GM23338 (cell line): ENCODE measurements around the gene TLR6. TPM values are rescaled to one million over a fixed set of nuclear protein-coding genes. Genes with fewer than 3 reads are reported as not detected.

Experiments
- ATAC-seq: fragments of 200-7000 bp; cut with Tn5 transposase; 3 replicates; pipeline ENCODE4 v1.9.1; 2020
- DNase-seq: peaks from one replicate; pipeline ENCODE4 v3.0.0-alpha.2; 2015; ENCODE audit warnings: low spot score
- H2AFZ ChIP-seq: fragments of 200-600 bp; sonication (generic); 2 replicates; pipeline ENCODE4 v1.8.0; 2016; ENCODE audit warnings: antibody characterized with exemption, mild to moderate bottlenecking, moderate library complexity
- H3F3A ChIP-seq: fragments of 200-600 bp; sonication (generic); replicated peaks from 2 replicates; pipeline ENCODE4 v1.8.0; 2017; ENCODE audit warnings: antibody characterized with exemption, mixed run types, low read depth
- H3K27ac ChIP-seq: fragments of 200-600 bp; sonication (generic); 2 replicates; pipeline ENCODE4 v1.6.1; 2016; ENCODE audit warnings: low read depth
- H3K27me3 ChIP-seq: fragments of 200-600 bp; sonication (generic); 2 replicates; pipeline ENCODE4 v1.8.0; 2016; ENCODE audit warnings: mild to moderate bottlenecking, mixed run types, moderate library complexity; ENCODE audit not compliant: insufficient read depth
- H3K36me3 ChIP-seq: fragments of 200-600 bp; sonication (generic); 2 replicates; pipeline ENCODE4 v1.8.0; 2016; ENCODE audit warnings: mild to moderate bottlenecking; ENCODE audit not compliant: insufficient read depth
- H3K4me1 ChIP-seq: fragments of 200-600 bp; sonication (generic); 2 replicates; pipeline ENCODE4 v1.8.0; 2016; ENCODE audit warnings: mild to moderate bottlenecking, moderate library complexity; ENCODE audit not compliant: insufficient read depth
- H3K4me2 ChIP-seq: fragments of 200-600 bp; sonication (generic); 2 replicates; pipeline ENCODE4 v1.7.1; 2017; ENCODE audit warnings: mixed run types
- H3K4me3 ChIP-seq: fragments of 200-600 bp; sonication (generic); 2 replicates; pipeline ENCODE4 v1.6.1; 2016; ENCODE audit warnings: mixed run types
- H3K79me2 ChIP-seq: fragments of 200-600 bp; sonication (generic); replicated peaks from 2 replicates; pipeline ENCODE4 v1.8.0; 2017; ENCODE audit warnings: mild to moderate bottlenecking; ENCODE audit not compliant: insufficient read depth
- H3K9me2 ChIP-seq: fragments of 200-600 bp; sonication (generic); 2 replicates; pipeline ENCODE4 v1.8.0; 2017; ENCODE audit not compliant: insufficient read depth
- H4K20me1 ChIP-seq: fragments of 200-600 bp; sonication (generic); replicated peaks from 2 replicates; pipeline ENCODE4 v1.8.0; 2017; ENCODE audit warnings: mild to moderate bottlenecking; ENCODE audit not compliant: insufficient read depth
- H3K27ac Mint-ChIP-seq: 2 replicates; pipeline ENCODE4 v1.8.0; 2020; ENCODE audit warnings: inconsistent platforms, mild to moderate bottlenecking, moderate library complexity, mixed read lengths
- H3K27me3 Mint-ChIP-seq: 3 replicates; pipeline ENCODE4 v1.8.0; 2022; ENCODE audit warnings: low read depth, mild to moderate bottlenecking, moderate library complexity, mixed read lengths, inconsistent platforms; ENCODE audit not compliant: insufficient read depth, poor library complexity
- H3K36me3 Mint-ChIP-seq: 3 replicates; pipeline ENCODE4 v1.8.0; 2021; ENCODE audit warnings: low read depth, mild to moderate bottlenecking, inconsistent platforms, moderate library complexity, mixed read lengths
- H3K4me1 Mint-ChIP-seq: 3 replicates; pipeline ENCODE4 v1.8.0; 2020; ENCODE audit warnings: mild to moderate bottlenecking, inconsistent platforms, mixed read lengths
- H3K4me3 Mint-ChIP-seq: 3 replicates; pipeline ENCODE4 v1.8.0; 2021; ENCODE audit warnings: moderate library complexity, mild to moderate bottlenecking, inconsistent platforms, mixed read lengths
- H3K9me3 Mint-ChIP-seq: 3 replicates; pipeline ENCODE4 v1.8.0; 2020; ENCODE audit warnings: moderate library complexity, mild to moderate bottlenecking, inconsistent platforms, mixed read lengths
- CREB1 ChIP-seq: fragments of 250-450 bp; sonication (Bioruptor Pico); IDR thresholded peaks from 2 replicates; pipeline ENCODE4 v1.5.0; 2020; ENCODE audit warnings: low read depth, mild to moderate bottlenecking, moderate library complexity
- EZH2 ChIP-seq: fragments of 200-600 bp; sonication (generic); IDR thresholded peaks from one replicate; pipeline ENCODE4 v1.8.0; 2017; ENCODE audit warnings: antibody characterized with exemption, mild to moderate bottlenecking, low read depth; ENCODE audit not compliant: unreplicated experiment
- EZH2phosphoT487 ChIP-seq: fragments of 200-600 bp; sonication (generic); IDR thresholded peaks from one replicate; pipeline ENCODE4 v1.8.1; 2018; ENCODE audit warnings: antibody characterized with exemption; ENCODE audit not compliant: unreplicated experiment
- JUNB ChIP-seq: IDR thresholded peaks from one replicate; pipeline ENCODE4 v1.6.1; 2016; ENCODE audit warnings: antibody characterized with exemption; ENCODE audit not compliant: unreplicated experiment
- NANOG ChIP-seq: IDR thresholded peaks from 2 replicates; pipeline ENCODE4 v1.6.1; 2016; ENCODE audit warnings: antibody characterized with exemption, borderline replicate concordance
- POLR2AphosphoS5 ChIP-seq: IDR thresholded peaks from 2 replicates; pipeline ENCODE4 v1.6.1; 2016; ENCODE audit warnings: antibody characterized with exemption, low read depth
- STAT1 ChIP-seq: IDR thresholded peaks from one replicate; pipeline ENCODE4 v1.6.1; 2016; ENCODE audit warnings: antibody characterized with exemption; ENCODE audit not compliant: unreplicated experiment
- polyA plus RNA-seq: library from polyadenylated mRNA; unstranded; fragments of >200 nt; fragmentation: Nextera tagmentation; extraction: Ambion mirVana; gene quantifications from 2 replicates; pipeline ENCODE4 v1.2.1, GENCODE V29; 2016
- total RNA-seq: library from RNA; depleted of rRNA; stranded (reverse); fragments of >200 nt; shearing (Covaris generic); gene quantifications from 2 replicates; pipeline ENCODE4 v1.2.3, GENCODE V29; 2014
- TF ChIP-seq, protein P1 (sequence below): IDR thresholded peaks from 2 replicates; pipeline ENCODE4 v1.6.1; 2016; ENCODE audit warnings: antibody characterized with exemption
- TF ChIP-seq, protein P2 (sequence below), 2 experiments: fragments of 200-600 bp in 1 of 2; sonication (generic) in 1 of 2; conservative IDR thresholded peaks; 2 replicates each; pipeline versions ENCODE4 v1.5.1 to v1.6.1; 2016 to 2017; ENCODE audit warnings: antibody characterized with exemption in 2 of 2, low read depth in 2 of 2, mild to moderate bottlenecking in 2 of 2, moderate library complexity in 1 of 2
- TF ChIP-seq, protein P3 (sequence below): IDR thresholded peaks from one replicate; pipeline ENCODE4 v1.6.1; 2018; ENCODE audit warnings: antibody characterized with exemption; ENCODE audit not compliant: unreplicated experiment

The TLR6 gene
- total and polyA plus RNA-seq, 2 experiments from 2014 or later, result 0.14 TPM; not detected in 1

DNA sequence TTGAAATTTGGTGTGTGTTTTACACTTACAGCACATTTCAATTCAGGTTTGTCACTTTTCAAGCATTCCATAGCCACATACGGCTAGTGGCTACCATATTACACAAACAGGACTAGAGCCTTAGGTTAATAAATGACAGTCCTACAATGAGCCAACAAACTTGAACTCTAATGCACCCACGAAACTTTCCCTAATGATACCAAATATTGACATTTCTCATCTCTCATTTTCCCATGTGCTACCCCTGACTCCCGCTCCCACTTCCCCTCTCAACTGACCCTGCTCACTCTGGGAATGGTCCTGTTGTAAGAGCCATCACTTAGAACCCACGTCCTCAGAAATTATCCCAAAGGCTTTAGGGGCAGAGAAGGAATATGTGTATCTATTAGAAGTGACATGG is 68.9 kb downstream of the TLR6 start:
- ATAC-seq (no peak), DNase-seq (no peak)
- H3K4me3 ChIP-seq, result no peak overlapping the region
- Mint-ChIP-seq H3K4me1 (peaks cover 1% of the 10 kb centered on the region; the same call in 2 of the 3 replicates), H3K27ac (no peak overlapping the region), H3K4me3 (no peak overlapping the region), H3K9me3 (no peaks in the 10 kb centered on the region; the same call in 2 of the 3 replicates), H3K36me3 (no peaks in the 10 kb centered on the region), H3K27me3 (peaks cover 5% of the 10 kb centered on the region)
- no peak for TF ChIP-seq POLR2AphosphoS5
- TF ChIP-seq, protein P1, sequence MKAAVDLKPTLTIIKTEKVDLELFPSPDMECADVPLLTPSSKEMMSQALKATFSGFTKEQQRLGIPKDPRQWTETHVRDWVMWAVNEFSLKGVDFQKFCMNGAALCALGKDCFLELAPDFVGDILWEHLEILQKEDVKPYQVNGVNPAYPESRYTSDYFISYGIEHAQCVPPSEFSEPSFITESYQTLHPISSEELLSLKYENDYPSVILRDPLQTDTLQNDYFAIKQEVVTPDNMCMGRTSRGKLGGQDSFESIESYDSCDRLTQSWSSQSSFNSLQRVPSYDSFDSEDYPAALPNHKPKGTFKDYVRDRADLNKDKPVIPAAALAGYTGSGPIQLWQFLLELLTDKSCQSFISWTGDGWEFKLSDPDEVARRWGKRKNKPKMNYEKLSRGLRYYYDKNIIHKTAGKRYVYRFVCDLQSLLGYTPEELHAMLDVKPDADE, result no peak
- TF ChIP-seq JUNB, result no peak
- H3K79me2 ChIP-seq, result no peaks in the 10 kb centered on the region
- no peaks in the 10 kb centered on the region for H3K36me3 ChIP-seq
- H3F3A ChIP-seq, result no peaks in the 10 kb centered on the region
- H2AFZ ChIP-seq, result no peak overlapping the region
- no peak overlapping the region for H3K4me2 ChIP-seq
- no peaks in the 10 kb centered on the region for H3K27me3 ChIP-seq
- peaks cover 2% of the 10 kb centered on the region; the same call in 1 of the 2 replicates for H3K9me2 ChIP-seq
- no peaks in the 10 kb centered on the region for H4K20me1 ChIP-seq
- no peak overlapping the region for H3K27ac ChIP-seq
- H3K4me1 ChIP-seq, result no peaks in the 10 kb centered on the region

DNA sequence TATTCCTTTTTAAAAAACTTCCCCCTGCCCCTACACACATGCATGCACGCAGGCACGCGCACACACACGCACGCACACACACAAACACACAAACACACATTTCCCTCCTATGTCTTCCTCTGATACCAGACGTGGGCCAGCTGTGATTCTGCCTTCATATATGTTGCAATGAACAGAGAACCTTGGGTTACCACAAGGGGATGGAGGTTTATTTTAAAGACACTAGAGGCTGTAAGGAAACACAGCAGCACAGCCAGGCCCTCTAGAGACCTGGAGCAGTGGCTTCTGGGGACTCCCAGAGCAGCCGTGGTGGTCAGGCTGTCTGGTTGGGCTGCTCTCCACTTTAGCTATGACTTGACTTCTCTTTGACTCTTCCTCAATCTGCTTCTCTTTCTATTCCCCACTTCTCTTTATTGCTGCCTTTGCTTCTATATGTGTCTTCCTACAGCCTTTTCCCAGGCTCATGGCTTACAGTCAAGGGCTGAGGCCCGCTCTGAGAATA is 70.7 kb downstream of the TLR6 start:
- no peak for DNase-seq
- H3K4me1 Mint-ChIP-seq, result peaks cover 4% of the 10 kb centered on the region; the same call in 2 of the 3 replicates
- no peak overlapping the region for H3K27ac Mint-ChIP-seq
- TF ChIP-seq, protein P2, sequence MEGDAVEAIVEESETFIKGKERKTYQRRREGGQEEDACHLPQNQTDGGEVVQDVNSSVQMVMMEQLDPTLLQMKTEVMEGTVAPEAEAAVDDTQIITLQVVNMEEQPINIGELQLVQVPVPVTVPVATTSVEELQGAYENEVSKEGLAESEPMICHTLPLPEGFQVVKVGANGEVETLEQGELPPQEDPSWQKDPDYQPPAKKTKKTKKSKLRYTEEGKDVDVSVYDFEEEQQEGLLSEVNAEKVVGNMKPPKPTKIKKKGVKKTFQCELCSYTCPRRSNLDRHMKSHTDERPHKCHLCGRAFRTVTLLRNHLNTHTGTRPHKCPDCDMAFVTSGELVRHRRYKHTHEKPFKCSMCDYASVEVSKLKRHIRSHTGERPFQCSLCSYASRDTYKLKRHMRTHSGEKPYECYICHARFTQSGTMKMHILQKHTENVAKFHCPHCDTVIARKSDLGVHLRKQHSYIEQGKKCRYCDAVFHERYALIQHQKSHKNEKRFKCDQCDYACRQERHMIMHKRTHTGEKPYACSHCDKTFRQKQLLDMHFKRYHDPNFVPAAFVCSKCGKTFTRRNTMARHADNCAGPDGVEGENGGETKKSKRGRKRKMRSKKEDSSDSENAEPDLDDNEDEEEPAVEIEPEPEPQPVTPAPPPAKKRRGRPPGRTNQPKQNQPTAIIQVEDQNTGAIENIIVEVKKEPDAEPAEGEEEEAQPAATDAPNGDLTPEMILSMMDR (conservative IDR thresholded peaks at IDR 0.05; ENCODE audit: low read depth in 2 of 2), result no peak
- TF ChIP-seq, protein P1, result no peak
- TF ChIP-seq STAT1, result no peak
- TF ChIP-seq JUNB, result no peak
- no peak for TF ChIP-seq EZH2phosphoT487
- no peak for TF ChIP-seq EZH2
- TF ChIP-seq NANOG, result no peak
- TF ChIP-seq, protein P3, sequence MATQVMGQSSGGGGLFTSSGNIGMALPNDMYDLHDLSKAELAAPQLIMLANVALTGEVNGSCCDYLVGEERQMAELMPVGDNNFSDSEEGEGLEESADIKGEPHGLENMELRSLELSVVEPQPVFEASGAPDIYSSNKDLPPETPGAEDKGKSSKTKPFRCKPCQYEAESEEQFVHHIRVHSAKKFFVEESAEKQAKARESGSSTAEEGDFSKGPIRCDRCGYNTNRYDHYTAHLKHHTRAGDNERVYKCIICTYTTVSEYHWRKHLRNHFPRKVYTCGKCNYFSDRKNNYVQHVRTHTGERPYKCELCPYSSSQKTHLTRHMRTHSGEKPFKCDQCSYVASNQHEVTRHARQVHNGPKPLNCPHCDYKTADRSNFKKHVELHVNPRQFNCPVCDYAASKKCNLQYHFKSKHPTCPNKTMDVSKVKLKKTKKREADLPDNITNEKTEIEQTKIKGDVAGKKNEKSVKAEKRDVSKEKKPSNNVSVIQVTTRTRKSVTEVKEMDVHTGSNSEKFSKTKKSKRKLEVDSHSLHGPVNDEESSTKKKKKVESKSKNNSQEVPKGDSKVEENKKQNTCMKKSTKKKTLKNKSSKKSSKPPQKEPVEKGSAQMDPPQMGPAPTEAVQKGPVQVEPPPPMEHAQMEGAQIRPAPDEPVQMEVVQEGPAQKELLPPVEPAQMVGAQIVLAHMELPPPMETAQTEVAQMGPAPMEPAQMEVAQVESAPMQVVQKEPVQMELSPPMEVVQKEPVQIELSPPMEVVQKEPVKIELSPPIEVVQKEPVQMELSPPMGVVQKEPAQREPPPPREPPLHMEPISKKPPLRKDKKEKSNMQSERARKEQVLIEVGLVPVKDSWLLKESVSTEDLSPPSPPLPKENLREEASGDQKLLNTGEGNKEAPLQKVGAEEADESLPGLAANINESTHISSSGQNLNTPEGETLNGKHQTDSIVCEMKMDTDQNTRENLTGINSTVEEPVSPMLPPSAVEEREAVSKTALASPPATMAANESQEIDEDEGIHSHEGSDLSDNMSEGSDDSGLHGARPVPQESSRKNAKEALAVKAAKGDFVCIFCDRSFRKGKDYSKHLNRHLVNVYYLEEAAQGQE, result no peak
- TF ChIP-seq CREB1 (CRISPR knock-in tag), result no peak

More for the DNA sequence above, 70.7 kb downstream of the TLR6 start:
- Histone ChIP-seq H3K27me3 (no peaks in the 10 kb centered on the region), H3K4me3 (no peak overlapping the region), H3K79me2 (no peaks in the 10 kb centered on the region), H2AFZ (no peak overlapping the region; the same call in 1 of the 2 replicates), H4K20me1 (no peaks in the 10 kb centered on the region), H3K36me3 (no peaks in the 10 kb centered on the region), H3K9me2 (peaks cover 2% of the 10 kb centered on the region; the same call in 1 of the 2 replicates), H3F3A (no peaks in the 10 kb centered on the region), H3K27ac (no peak overlapping the region), H3K4me2 (no peak overlapping the region), H3K4me1 (no peaks in the 10 kb centered on the region)
- no peaks in the 10 kb centered on the region; the same call in 2 of the 3 replicates for H3K9me3 Mint-ChIP-seq
- no peak for ATAC-seq
- no peak overlapping the region for H3K4me3 Mint-ChIP-seq
- peaks cover 5% of the 10 kb centered on the region for H3K27me3 Mint-ChIP-seq
- H3K36me3 Mint-ChIP-seq, result no peaks in the 10 kb centered on the region
